ENCODE results near the gene PTGER3.

DNA sequence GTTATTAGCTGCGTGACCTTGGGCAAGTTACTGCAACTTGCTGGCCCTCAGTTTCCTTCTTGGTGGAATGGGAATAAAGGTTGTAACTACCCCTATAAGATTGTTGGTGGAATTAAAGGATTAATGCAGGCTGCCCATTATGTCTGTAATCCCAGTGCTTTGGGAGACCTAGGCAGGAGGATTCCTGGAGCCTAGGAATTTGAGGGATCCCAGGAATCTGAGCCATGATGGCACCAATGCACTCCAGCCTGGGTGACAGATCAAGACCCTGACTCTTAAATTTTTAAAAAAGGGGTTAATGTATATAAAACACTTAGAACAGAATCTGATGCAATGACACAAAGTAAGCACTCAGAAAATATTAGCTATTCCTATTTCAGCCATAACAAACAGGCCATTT, 67.3 kb downstream of the PTGER3 start:
- TF ChIP-seq CTCF (IDR thresholded peaks at IDR 0.05) (no peak), POLR2A (IDR thresholded peaks at IDR 0.05) (no peak)
